GM19193 (cell line): ENCODE data around the gene GALR2.

ENCODE experiments used
- POLR2A ChIP-seq: IDR thresholded peaks from 4 replicates; pipeline ENCODE4 v1.6.1; 2011; ENCODE audit not compliant: insufficient read depth, insufficient read length; ENCODE audit errors: extremely low read depth

The GALR2 gene

GRCh38 chr17:76124582-76125390 is 50.2 kb downstream of the GALR2 start:
- no peak for TF ChIP-seq POLR2A

- no peak for TF ChIP-seq POLR2A
Observed at GRCh38 chr17:76125391-76125675, 50.8 kb downstream of the GALR2 start.

- TF ChIP-seq POLR2A, result no peak
Observed at GRCh38 chr17:76125922-76126321, 51.3 kb downstream of the GALR2 start.
